Progenitor cell of endocrine pancreas (in vitro differentiated cells): ENCODE measurements around the gene CDK19. TPM values are rescaled to one million over a fixed set of nuclear protein-coding genes. Genes with fewer than 3 reads are reported as not detected.
"Not testable (repeated sequence)": the region's sequence is repeated elsewhere in the genome, so short reads cannot be mapped to it uniquely, and the experiment has no call there.

ENCODE experiments used
- DNase-seq: peaks from one replicate; pipeline ENCODE4 v3.0.0; 2021; ENCODE audit warnings: low spot score; ENCODE audit not compliant: unreplicated experiment
- H3K27ac Mint-ChIP-seq: 2 replicates; pipeline ENCODE4 v1.8.0; 2021; ENCODE audit warnings: mild to moderate bottlenecking, moderate library complexity, mixed read lengths
- H3K27me3 Mint-ChIP-seq: 2 replicates; pipeline ENCODE4 v1.8.0; 2021; ENCODE audit warnings: mixed read lengths
- H3K36me3 Mint-ChIP-seq: 2 replicates; pipeline ENCODE4 v1.8.0; 2022; ENCODE audit warnings: mixed read lengths; ENCODE audit not compliant: insufficient read depth
- H3K4me1 Mint-ChIP-seq: 2 replicates; pipeline ENCODE4 v1.8.0; 2021; ENCODE audit warnings: low read depth, mixed read lengths
- H3K4me3 Mint-ChIP-seq: 2 replicates; pipeline ENCODE4 v1.8.0; 2021; ENCODE audit warnings: low read depth, mild to moderate bottlenecking, moderate library complexity, mixed read lengths
- H3K9me3 Mint-ChIP-seq: 2 replicates; pipeline ENCODE4 v1.8.0; 2021; ENCODE audit warnings: low read depth, mixed read lengths
- total RNA-seq: library from RNA; stranded (reverse); gene quantifications from 2 replicates; pipeline ENCODE4 v1.2.1, GENCODE V29; 2021
- TF ChIP-seq, protein P1 (sequence below): fragments of 200-600 bp; sonication (generic); IDR thresholded peaks from one replicate; pipeline ENCODE4 v1.5.0; 2021; ENCODE audit warnings: antibody characterized with exemption, mild to moderate bottlenecking; ENCODE audit not compliant: unreplicated experiment

Gene CDK19
- total RNA-seq, 1 donor from 2014 or later: 26.2 TPM

DNA sequence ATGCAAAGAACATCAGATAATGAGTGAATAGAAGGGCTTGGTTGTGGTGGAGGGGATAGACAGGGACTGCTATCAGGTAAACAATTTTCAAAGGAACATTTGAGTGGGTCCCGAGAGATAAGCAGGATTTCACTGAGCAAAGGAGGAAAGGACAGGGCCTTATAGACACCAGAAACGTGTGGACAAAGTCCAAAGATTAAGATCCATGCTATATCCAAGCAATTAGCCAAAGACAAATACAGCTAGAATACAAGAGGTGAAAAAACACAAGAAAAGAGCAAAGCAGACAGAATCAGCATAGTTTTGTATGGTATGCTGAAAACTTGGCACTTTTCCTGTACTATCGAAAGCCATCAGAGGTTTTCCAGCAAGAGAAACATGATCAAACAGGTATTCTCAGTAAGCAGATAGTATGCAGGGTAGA is 59.8 kb downstream of the CDK19 start:
- peaks cover 9% of the 10 kb centered on the region for H3K4me1 Mint-ChIP-seq
- no peaks in the 10 kb centered on the region for H3K27me3 Mint-ChIP-seq
- H3K36me3 Mint-ChIP-seq: peaks cover 4% of the 10 kb centered on the region
- no peaks in the 10 kb centered on the region for H3K9me3 Mint-ChIP-seq
- H3K4me3 Mint-ChIP-seq: no peak overlapping the region
- no peak for DNase-seq
- peak overlapping the region; percentile 70 for H3K27ac Mint-ChIP-seq
- TF ChIP-seq, protein P1, sequence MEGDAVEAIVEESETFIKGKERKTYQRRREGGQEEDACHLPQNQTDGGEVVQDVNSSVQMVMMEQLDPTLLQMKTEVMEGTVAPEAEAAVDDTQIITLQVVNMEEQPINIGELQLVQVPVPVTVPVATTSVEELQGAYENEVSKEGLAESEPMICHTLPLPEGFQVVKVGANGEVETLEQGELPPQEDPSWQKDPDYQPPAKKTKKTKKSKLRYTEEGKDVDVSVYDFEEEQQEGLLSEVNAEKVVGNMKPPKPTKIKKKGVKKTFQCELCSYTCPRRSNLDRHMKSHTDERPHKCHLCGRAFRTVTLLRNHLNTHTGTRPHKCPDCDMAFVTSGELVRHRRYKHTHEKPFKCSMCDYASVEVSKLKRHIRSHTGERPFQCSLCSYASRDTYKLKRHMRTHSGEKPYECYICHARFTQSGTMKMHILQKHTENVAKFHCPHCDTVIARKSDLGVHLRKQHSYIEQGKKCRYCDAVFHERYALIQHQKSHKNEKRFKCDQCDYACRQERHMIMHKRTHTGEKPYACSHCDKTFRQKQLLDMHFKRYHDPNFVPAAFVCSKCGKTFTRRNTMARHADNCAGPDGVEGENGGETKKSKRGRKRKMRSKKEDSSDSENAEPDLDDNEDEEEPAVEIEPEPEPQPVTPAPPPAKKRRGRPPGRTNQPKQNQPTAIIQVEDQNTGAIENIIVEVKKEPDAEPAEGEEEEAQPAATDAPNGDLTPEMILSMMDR: no peak

DNA sequence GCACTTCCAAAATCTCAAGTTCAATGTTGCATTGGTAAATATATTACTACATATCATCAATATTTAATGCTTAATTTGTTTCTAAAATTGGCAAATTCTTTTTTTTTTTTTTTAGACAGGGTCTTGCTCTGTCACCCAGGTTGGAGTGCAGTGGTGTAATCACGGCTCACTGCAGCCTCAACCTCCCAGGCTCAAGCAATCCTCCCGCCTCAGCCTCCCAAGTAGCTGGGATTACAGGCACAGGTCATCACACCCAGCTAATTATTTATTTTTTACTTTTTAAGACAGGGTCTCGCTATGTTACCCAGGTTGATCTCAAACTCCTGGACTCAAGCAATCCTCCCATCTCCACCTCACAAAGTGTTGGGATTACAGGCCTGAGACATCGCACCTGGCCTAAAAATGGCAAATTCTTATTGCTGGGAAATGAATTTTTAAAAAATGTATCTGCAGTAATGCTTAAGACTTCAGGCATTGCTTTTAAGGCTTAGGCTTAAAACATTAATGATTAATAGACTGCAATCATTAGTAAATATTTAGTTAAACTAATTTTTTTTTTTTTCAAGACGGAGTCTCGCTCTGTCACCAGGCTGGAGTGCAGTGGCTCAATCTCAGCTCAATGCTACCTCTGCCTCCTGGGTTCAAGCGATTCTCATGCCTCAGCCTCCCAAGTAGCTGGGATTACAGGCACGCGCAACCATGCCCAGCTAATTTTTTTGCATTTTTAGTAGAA is 61.2 kb downstream of the CDK19 start:
- not testable (repeated sequence) for H3K4me1 Mint-ChIP-seq, H3K4me3 Mint-ChIP-seq, H3K36me3 Mint-ChIP-seq, H3K27me3 Mint-ChIP-seq, DNase-seq, H3K27ac Mint-ChIP-seq, H3K9me3 Mint-ChIP-seq

DNA sequence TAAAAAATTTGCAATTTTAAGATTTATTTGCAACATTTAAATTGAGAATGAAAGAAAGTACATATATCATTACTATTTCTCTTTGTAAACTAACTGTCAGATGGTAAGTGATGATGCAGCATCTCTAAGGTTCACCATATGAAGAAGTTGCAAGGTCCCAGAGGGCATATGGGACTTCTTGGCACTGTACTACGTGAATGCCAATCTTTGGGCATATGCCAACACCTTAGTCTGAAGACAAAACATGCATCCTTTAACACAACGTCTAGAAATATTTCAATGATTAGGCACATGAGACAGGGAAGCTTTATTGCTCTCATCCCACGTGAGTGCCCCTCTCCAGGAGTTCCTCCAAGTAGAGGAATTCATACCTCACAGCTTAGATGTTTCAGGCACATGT is 66.8 kb downstream of the CDK19 start:
- DNase-seq: no peak
- Mint-ChIP-seq H3K36me3 (peaks cover 10% of the 10 kb centered on the region), H3K9me3 (no peaks in the 10 kb centered on the region), H3K27ac (no peak overlapping the region), H3K4me3 (no peak overlapping the region), H3K4me1 (peaks cover 4% of the 10 kb centered on the region), H3K27me3 (no peaks in the 10 kb centered on the region)
- TF ChIP-seq, protein P1: no peak

DNA sequence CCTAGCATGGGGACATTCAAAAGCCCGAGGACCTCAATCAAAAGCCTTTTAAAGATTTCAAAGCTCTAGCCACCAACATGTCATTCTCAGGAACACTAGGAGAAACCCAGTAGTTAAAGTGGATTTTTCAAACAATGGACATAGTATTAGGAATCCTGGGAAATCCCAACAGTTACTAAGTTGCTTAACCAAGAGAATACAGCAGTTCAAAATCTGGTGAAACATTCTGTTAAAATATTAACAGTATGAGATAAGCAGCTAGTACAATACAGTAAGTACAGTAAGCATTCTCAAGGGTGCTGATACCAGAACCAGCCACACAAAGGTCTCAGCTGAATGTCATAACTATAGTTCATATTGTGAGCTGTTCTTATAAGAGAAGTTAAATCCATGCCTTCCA is 68.6 kb downstream of the CDK19 start:
- H3K36me3 Mint-ChIP-seq: peaks cover 22% of the 10 kb centered on the region
- TF ChIP-seq, protein P1: no peak
- DNase-seq: no peak
- peaks cover 4% of the 10 kb centered on the region for H3K4me1 Mint-ChIP-seq
- H3K27ac Mint-ChIP-seq: peak overlapping the region; percentile 22
- no peak overlapping the region for H3K4me3 Mint-ChIP-seq
- H3K9me3 Mint-ChIP-seq: peaks cover 12% of the 10 kb centered on the region
- no peaks in the 10 kb centered on the region for H3K27me3 Mint-ChIP-seq

DNA sequence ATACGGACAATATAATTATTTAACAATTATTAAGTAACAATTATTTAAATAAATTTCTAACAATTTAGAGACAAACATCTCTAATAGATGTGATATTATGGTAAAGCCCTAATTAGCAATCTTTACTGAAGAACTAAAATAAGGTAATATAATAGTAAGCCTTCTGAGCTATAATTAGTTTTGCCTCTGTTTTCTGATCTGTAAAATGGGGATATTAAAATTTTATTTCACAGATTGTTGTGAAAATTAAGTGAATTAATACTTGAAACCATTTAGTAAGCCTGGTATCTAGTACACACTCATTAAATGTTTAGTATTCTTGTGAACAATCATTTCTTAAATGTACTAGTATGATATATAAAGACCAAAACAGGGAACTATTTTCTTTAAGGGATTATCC is 70.3 kb downstream of the CDK19 start:
- Mint-ChIP-seq H3K9me3 (peaks cover 24% of the 10 kb centered on the region), H3K4me3 (no peak overlapping the region), H3K27ac (no peak overlapping the region), H3K36me3 (peaks cover 33% of the 10 kb centered on the region), H3K27me3 (no peaks in the 10 kb centered on the region), H3K4me1 (peaks cover 4% of the 10 kb centered on the region)
- no peak for DNase-seq
- TF ChIP-seq, protein P1: no peak

DNA sequence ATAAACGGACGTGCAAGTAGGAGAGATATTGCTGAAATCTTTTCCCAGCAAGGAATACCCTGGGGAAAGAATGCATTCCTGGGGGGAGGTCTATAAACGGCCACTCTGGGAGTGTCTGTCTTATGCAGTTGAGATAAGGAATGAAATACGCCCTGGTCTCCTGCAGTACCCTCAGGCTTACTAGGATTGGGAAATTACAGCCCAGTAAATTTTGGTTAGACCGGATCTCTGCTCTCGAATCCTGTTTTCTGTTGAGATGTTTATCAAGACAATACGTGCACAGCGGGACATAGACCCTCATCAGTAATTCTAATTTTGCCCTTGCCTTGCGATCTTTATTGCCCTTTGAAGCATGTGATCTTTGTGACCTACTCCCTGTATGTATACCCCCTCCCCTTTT is 72.7 kb downstream of the CDK19 start:
- peaks cover 13% of the 10 kb centered on the region for H3K4me1 Mint-ChIP-seq

More for the DNA sequence above, 72.7 kb downstream of the CDK19 start:
- not testable (repeated sequence) for H3K4me3 Mint-ChIP-seq, H3K27me3 Mint-ChIP-seq, DNase-seq, H3K27ac Mint-ChIP-seq
- peaks cover 34% of the 10 kb centered on the region for H3K36me3 Mint-ChIP-seq
- H3K9me3 Mint-ChIP-seq: peaks cover 24% of the 10 kb centered on the region
